HG02938 (cell line): ENCODE measurements around the gene GALNT1.
"Not testable (repeated sequence)": the region's sequence is repeated elsewhere in the genome, so short reads cannot be mapped to it uniquely, and the experiment has no call there.

Source experiments
- ATAC-seq: cut with Tn5 transposase; IDR thresholded peaks from one replicate; pipeline ENCODE4 v1.9.1; 2021; ENCODE audit warnings: mild to moderate bottlenecking, moderate library complexity; ENCODE audit not compliant: unreplicated experiment

Gene GALNT1

GRCh38 chr18:35581546-35581897 lies at the start of gene GALNT1:
TSS of gene GALNT1 (plus strand) at chr18:35581740. CDS start at chr18:35654663, 72,923 bp downstream.
- ATAC-seq, result no peak

GRCh38 chr18:35533916-35534405 lies 47.6 kb upstream of the GALNT1 start:
- no peak for ATAC-seq

- ATAC-seq, result no peak
Measured at GRCh38 chr18:35535297-35535696, 46.2 kb upstream of the GALNT1 start.

GRCh38 chr18:35542356-35542755 lies 39.2 kb upstream of the GALNT1 start:
- no peak for ATAC-seq

- no peak for ATAC-seq
Measured at GRCh38 chr18:35547008-35547605, 34.4 kb upstream of the GALNT1 start.

- ATAC-seq, result no peak
Measured at GRCh38 chr18:35549564-35549963, 32.0 kb upstream of the GALNT1 start.

GRCh38 chr18:35553300-35553699 lies 28.2 kb upstream of the GALNT1 start:
- no peak for ATAC-seq

GRCh38 chr18:35555538-35555937 lies 26.0 kb upstream of the GALNT1 start:
- not testable (repeated sequence) for ATAC-seq

GRCh38 chr18:35559867-35560266 lies 21.7 kb upstream of the GALNT1 start:
- no peak for ATAC-seq

- peak; percentile 93 for ATAC-seq
Measured at GRCh38 chr18:35564795-35565453, 16.6 kb upstream of the GALNT1 start.

GRCh38 chr18:35566019-35566418 lies 15.5 kb upstream of the GALNT1 start:
- no peak for ATAC-seq

GRCh38 chr18:35570182-35570581 lies 11.4 kb upstream of the GALNT1 start:
- no peak for ATAC-seq

GRCh38 chr18:35571138-35571537 lies 10.4 kb upstream of the GALNT1 start:
- ATAC-seq, result no peak

GRCh38 chr18:35572644-35573043 lies 8.9 kb upstream of the GALNT1 start:
- ATAC-seq, result no peak

- peak; percentile 35 for ATAC-seq
Measured at GRCh38 chr18:35573531-35573930, 8.0 kb upstream of the GALNT1 start.

- not testable (repeated sequence) for ATAC-seq
Measured at GRCh38 chr18:35576240-35576845, 5.2 kb upstream of the GALNT1 start.

- ATAC-seq, result peak; percentile 68
Measured at GRCh38 chr18:35577045-35577848, 4.3 kb upstream of the GALNT1 start.

- ATAC-seq, result no peak
Measured at GRCh38 chr18:35578481-35578880, 3.1 kb upstream of the GALNT1 start.

- no peak for ATAC-seq
Measured at GRCh38 chr18:35578936-35579335, 2.6 kb upstream of the GALNT1 start.

GRCh38 chr18:35580701-35581539 lies 620 bp upstream of the GALNT1 start:
- no peak for ATAC-seq
